Measurements from ENCODE around the gene OR4D1.
A peak's percentile ranks its signal among the peaks of the same experiment; 100 is the strongest.

OR4D1 gene

GRCh38 chr17:58189436-58190146 is 41.4 kb downstream of the OR4D1 start:
- H3K4me3 ChIP-seq (replicated peaks; ENCODE audit: low read depth, low read length), result no peak overlapping the region
- DNase-seq (ENCODE audit: extremely low read depth, low read depth), result peak; percentile 75
- no peak for TF ChIP-seq CTCF (IDR thresholded peaks at IDR 0.05; ENCODE audit: low read depth, low read length, missing control alignments)

GRCh38 chr17:58191241-58191896 is 43.2 kb downstream of the OR4D1 start:
- DNase-seq (ENCODE audit: extremely low read depth, low read depth), result no peak
- TF ChIP-seq CTCF (IDR thresholded peaks at IDR 0.05; ENCODE audit: low read depth, low read length, missing control alignments), result no peak
- H3K4me3 ChIP-seq (replicated peaks; ENCODE audit: low read depth, low read length), result no peak overlapping the region

- no peak within 1 kb of the TSS for H3K4me3 ChIP-seq (replicated peaks; ENCODE audit: low read depth, low read length)
- no peak for DNase-seq (ENCODE audit: extremely low read depth, low read depth)
- no peak for TF ChIP-seq CTCF (IDR thresholded peaks at IDR 0.05; ENCODE audit: low read depth, low read length, missing control alignments)
These were observed 44.4 kb downstream of the OR4D1 start, which contains the start of gene EPX for GRCh38 chr17:58192612-58193011. Gene EPX, plus strand, starts transcription at chr17:58192726. Its CDS starts 121 bp downstream, at chr17:58192847.

- H3K4me3 ChIP-seq (replicated peaks; ENCODE audit: low read depth, low read length), result no peak overlapping the region
- no peak for DNase-seq (ENCODE audit: extremely low read depth, low read depth)
- peak; percentile 22 for TF ChIP-seq CTCF (IDR thresholded peaks at IDR 0.05; ENCODE audit: low read depth, low read length, missing control alignments)
These were observed 45.6 kb downstream of the OR4D1 start for GRCh38 chr17:58193641-58194255.

GRCh38 chr17:58195518-58196123 is 47.4 kb downstream of the OR4D1 start:
- no peak for DNase-seq (ENCODE audit: extremely low read depth, low read depth)
- no peak overlapping the region for H3K4me3 ChIP-seq (replicated peaks; ENCODE audit: low read depth, low read length)
- no peak for TF ChIP-seq CTCF (IDR thresholded peaks at IDR 0.05; ENCODE audit: low read depth, low read length, missing control alignments)

- H3K4me3 ChIP-seq (replicated peaks; ENCODE audit: low read depth, low read length), result no peak overlapping the region
- DNase-seq (ENCODE audit: extremely low read depth, low read depth), result no peak
- no peak for TF ChIP-seq CTCF (IDR thresholded peaks at IDR 0.05; ENCODE audit: low read depth, low read length, missing control alignments)
These were observed 48.4 kb downstream of the OR4D1 start for GRCh38 chr17:58196610-58197009.

Data from HFF-Myc (cell line).